Lower lobe of right lung (tissue), 2 donors: ENCODE results near the gene MID1. TPM values are rescaled to one million over a fixed set of nuclear protein-coding genes. Genes with fewer than 3 reads are reported as not detected.

Source experiments
- ATAC-seq, 2 donors: fragments of 200-7000 bp; cut with Tn5 transposase; one replicate each; pipeline ENCODE4 v1.9.1; 2020 to 2022; ENCODE audit warnings: mild to moderate bottlenecking in 2 of 2, moderate library complexity in 2 of 2
- DNase-seq: peaks from one replicate; pipeline ENCODE4 v3.0.0-alpha.2; 2020
- H3K27ac ChIP-seq: fragments of 200-600 bp; one replicate; pipeline ENCODE4 v1.8.0; 2022
- H3K27me3 ChIP-seq: fragments of 200-600 bp; one replicate; pipeline ENCODE4 v1.8.0; 2022; ENCODE audit warnings: low read depth
- H3K36me3 ChIP-seq: fragments of 200-600 bp; one replicate; pipeline ENCODE4 v1.8.0; 2022; ENCODE audit warnings: mild to moderate bottlenecking
- H3K4me1 ChIP-seq: fragments of 200-600 bp; one replicate; pipeline ENCODE4 v1.8.0; 2022
- H3K4me3 ChIP-seq: fragments of 200-600 bp; one replicate; pipeline ENCODE4 v1.8.0; 2022; ENCODE audit warnings: mild to moderate bottlenecking
- H3K9me3 ChIP-seq: fragments of 200-600 bp; one replicate; pipeline ENCODE4 v1.8.0; 2022
- intact Hi-C: fragments of 100-400 bp; cut with DNase I; formaldehyde crosslinking; loops from one replicate; pipeline ENCODE4 v1.11.0; 2022
- total RNA-seq: library from RNA; stranded (reverse); fragmentation: NEBNext Ultra II Directional; extraction: Animal tissue kit (Norgen Biotek cat#: 25700); gene quantifications from one replicate; pipeline ENCODE4 v1.2.1, GENCODE V29; 2021
- TF ChIP-seq, protein P1 (sequence below): fragments of 200-600 bp; IDR thresholded peaks from one replicate; pipeline ENCODE4 v1.8.0; 2022; ENCODE audit warnings: antibody characterized with exemption, mild to moderate bottlenecking
- donor health status: DM: no; HTN: yes; CAD: no; lungs with severe emphysema.

The MID1 gene
- total RNA-seq, 1 donor from 2014 or later = 24.9 TPM

DNA sequence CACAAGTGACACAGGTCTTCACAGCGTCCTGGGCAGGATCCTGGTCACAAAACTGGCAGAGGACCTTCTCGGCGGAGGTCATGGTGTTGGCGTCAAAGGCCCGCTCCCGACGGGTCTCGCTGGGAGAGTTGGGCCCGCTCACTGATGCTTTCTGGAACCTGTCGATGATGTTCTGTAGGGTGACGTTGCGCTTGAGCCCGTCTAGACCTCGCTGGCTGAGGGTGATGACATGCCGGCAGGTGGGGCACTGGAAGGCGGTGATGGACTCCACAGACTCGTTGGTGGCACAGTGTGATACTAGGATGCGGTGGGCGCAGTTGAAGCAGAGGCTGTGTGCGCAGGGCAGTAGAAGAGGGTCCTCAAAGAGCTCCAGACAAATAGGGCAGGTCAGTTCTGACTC is 53.2 kb downstream of the MID1 start:
- Histone ChIP-seq H3K36me3 (no peaks in the 10 kb centered on the region), H3K27ac (no peak overlapping the region), H3K4me1 (no peaks in the 10 kb centered on the region), H3K9me3 (no peaks in the 10 kb centered on the region), H3K4me3 (no peak overlapping the region), H3K27me3 (no peaks in the 10 kb centered on the region)
- DNase-seq (no peak), ATAC-seq (no peak)
- intact Hi-C loops = no loop called here
- TF ChIP-seq, protein P1, sequence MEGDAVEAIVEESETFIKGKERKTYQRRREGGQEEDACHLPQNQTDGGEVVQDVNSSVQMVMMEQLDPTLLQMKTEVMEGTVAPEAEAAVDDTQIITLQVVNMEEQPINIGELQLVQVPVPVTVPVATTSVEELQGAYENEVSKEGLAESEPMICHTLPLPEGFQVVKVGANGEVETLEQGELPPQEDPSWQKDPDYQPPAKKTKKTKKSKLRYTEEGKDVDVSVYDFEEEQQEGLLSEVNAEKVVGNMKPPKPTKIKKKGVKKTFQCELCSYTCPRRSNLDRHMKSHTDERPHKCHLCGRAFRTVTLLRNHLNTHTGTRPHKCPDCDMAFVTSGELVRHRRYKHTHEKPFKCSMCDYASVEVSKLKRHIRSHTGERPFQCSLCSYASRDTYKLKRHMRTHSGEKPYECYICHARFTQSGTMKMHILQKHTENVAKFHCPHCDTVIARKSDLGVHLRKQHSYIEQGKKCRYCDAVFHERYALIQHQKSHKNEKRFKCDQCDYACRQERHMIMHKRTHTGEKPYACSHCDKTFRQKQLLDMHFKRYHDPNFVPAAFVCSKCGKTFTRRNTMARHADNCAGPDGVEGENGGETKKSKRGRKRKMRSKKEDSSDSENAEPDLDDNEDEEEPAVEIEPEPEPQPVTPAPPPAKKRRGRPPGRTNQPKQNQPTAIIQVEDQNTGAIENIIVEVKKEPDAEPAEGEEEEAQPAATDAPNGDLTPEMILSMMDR = no peak

DNA sequence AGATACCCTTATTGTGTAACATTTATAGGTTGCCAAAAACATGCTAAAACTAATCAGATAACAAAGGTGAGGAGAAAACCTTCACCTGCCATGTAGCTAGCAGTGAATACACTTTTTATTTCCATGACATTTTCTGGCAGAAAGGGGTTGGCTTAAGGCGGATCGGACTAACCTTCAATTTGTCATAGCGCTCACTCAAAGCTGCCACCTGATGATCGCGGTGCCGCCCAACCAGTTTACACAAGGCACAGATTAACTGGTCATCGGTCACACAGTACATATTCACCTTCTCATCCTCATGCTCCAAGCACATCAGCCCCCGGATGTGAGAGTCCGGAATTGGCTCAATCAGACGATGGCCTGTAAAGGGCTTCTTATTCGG is 53.7 kb downstream of the MID1 start:
- DNase-seq (no peak), ATAC-seq (no peak)
- no peak overlapping the region for H3K4me3 ChIP-seq
- no peaks in the 10 kb centered on the region for H3K4me1 ChIP-seq
- no peaks in the 10 kb centered on the region for H3K36me3 ChIP-seq
- no peak overlapping the region for H3K27ac ChIP-seq
- H3K27me3 ChIP-seq = no peaks in the 10 kb centered on the region
- TF ChIP-seq, protein P1 = no peak
- H3K9me3 ChIP-seq = no peaks in the 10 kb centered on the region
- intact Hi-C loops = no loop called here

DNA sequence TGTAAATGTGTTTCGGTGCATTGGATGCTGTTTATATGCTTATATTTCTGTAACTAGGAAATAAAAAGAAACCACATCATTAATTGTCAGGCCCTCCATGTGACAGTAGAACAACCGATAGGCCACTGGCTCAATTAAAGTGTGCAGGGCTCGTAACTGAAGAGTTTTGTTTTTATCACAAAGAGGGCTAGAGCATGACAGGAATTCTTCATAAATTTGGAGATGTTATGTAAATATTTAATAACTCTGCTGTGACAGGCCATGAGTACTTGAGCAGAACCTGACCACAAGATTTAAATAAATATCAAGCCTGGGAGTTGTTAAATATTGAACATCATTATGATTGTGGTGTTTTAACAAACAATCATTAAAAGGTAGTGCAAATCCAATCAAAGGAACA is 55.9 kb downstream of the MID1 start:
- DNase-seq (no peak), ATAC-seq (peak; percentile 29 to 84)
- intact Hi-C loops = no loop called here
- no peak overlapping the region for H3K4me3 ChIP-seq
- H3K27ac ChIP-seq = no peak overlapping the region
- H3K9me3 ChIP-seq = no peaks in the 10 kb centered on the region
- TF ChIP-seq, protein P1 = no peak
- H3K36me3 ChIP-seq = no peaks in the 10 kb centered on the region
- no peaks in the 10 kb centered on the region for H3K4me1 ChIP-seq
- H3K27me3 ChIP-seq = no peaks in the 10 kb centered on the region

DNA sequence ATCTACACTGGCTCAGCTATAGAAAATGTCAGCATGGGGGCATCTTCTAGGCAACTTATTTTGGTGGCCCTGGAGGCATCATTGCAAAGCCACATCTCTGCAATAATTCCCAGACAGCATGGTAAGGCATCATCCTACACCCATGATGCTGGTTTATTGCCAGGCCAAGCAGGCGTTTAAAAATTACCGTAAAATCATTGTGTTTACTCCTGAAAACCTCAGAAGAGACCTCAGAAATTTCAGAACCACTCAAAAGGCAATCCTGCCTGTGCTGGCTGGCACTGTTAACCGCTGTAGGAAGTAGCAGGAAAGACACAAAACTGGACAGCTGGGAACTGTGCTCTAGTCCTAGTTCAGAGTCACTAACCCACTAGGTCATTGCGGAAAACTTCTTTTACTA is 63.2 kb downstream of the MID1 start:
- Histone ChIP-seq H3K4me1 (no peaks in the 10 kb centered on the region), H3K4me3 (no peak overlapping the region), H3K27ac (no peak overlapping the region), H3K36me3 (no peaks in the 10 kb centered on the region), H3K9me3 (no peaks in the 10 kb centered on the region), H3K27me3 (no peaks in the 10 kb centered on the region)
- intact Hi-C loops = no loop called here
- TF ChIP-seq, protein P1 = no peak
- no peak for ATAC-seq
- no peak for DNase-seq

DNA sequence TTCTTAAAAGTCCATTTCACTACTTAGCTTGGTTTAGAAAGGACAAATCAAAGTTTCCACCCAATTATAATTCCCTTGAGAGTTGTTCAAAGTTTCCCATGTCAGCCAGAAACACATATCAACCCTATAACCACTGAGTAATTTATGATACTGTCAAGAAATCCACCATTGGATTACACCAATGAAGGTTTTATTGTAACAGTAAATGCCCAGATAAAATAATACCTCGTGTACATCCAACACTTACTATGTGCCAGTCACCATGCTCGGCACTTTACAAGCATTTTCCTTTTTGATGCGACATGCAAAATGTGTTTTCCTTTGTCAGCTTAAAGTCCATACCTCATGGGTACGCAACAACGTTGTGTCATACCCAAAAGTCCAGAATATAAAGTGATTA is 64.0 kb downstream of the MID1 start:
- intact Hi-C loops = no loop called here
- DNase-seq (no peak), ATAC-seq (no peak)
- Histone ChIP-seq H3K27ac (no peak overlapping the region), H3K36me3 (no peaks in the 10 kb centered on the region), H3K4me3 (no peak overlapping the region), H3K27me3 (no peaks in the 10 kb centered on the region), H3K4me1 (no peaks in the 10 kb centered on the region), H3K9me3 (no peaks in the 10 kb centered on the region)
- TF ChIP-seq, protein P1 = no peak

DNA sequence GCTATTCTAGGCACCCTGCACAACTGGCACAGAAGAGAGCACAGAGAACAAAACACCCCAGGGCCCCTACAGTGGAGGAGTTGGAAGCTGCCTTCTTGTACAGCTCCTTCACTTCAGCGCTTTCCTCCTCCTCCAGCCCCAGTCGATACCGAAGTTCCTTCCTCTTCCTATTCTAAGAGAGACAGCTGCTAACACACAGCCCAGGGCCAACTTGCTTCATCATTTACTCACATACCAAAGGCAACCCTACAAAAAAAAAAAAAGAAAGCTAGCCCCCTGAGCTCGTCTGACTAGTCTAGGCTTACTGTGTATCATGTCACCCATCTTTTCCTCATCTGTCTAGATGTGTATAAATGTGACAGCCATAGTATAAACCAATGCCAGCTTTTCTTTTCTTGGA is 64.5 kb downstream of the MID1 start:
- ATAC-seq (no peak), DNase-seq (no peak)
- H3K27me3 ChIP-seq = no peaks in the 10 kb centered on the region
- H3K4me3 ChIP-seq = no peak overlapping the region
- H3K27ac ChIP-seq = no peak overlapping the region
- H3K4me1 ChIP-seq = no peaks in the 10 kb centered on the region
- intact Hi-C loops = no loop called here
- H3K36me3 ChIP-seq = no peaks in the 10 kb centered on the region
- H3K9me3 ChIP-seq = no peaks in the 10 kb centered on the region
- TF ChIP-seq, protein P1 = no peak
